IPS-18c (cell line): ENCODE measurements around the gene KCNH4.

Experiments used
- H3K4me3 ChIP-seq: 2 replicates; pipeline ENCODE4 v1.7.0; 2013; ENCODE audit warnings: low read depth, mild to moderate bottlenecking, low read length, moderate library complexity; ENCODE audit not compliant: insufficient read depth
- H3K9me3 ChIP-seq: one replicate; pipeline ENCODE4 v1.6.1; 2013; ENCODE audit warnings: mild to moderate bottlenecking, low read length, moderate library complexity; ENCODE audit not compliant: control insufficient read depth, insufficient read depth

The KCNH4 gene

GRCh38 chr17:42133461-42134041, 47.4 kb downstream of the KCNH4 start:
- H3K4me3 ChIP-seq: no peak overlapping the region

GRCh38 chr17:42132941-42133340, 48.0 kb downstream of the KCNH4 start:
- H3K4me3 ChIP-seq: no peak overlapping the region

More at GRCh38 chr17:42133461-42134041, 47.4 kb downstream of the KCNH4 start:
- no peaks in the 10 kb centered on the region for H3K9me3 ChIP-seq

GRCh38 chr17:42131981-42132432, 48.9 kb downstream of the KCNH4 start:
- H3K4me3 ChIP-seq: no peak overlapping the region
- H3K9me3 ChIP-seq: no peaks in the 10 kb centered on the region

More at GRCh38 chr17:42132941-42133340, 48.0 kb downstream of the KCNH4 start:
- no peaks in the 10 kb centered on the region for H3K9me3 ChIP-seq

GRCh38 chr17:42131232-42131631, 49.7 kb downstream of the KCNH4 start:
- no peak overlapping the region for H3K4me3 ChIP-seq
- H3K9me3 ChIP-seq: no peaks in the 10 kb centered on the region

GRCh38 chr17:42130310-42130936, 50.5 kb downstream of the KCNH4 start:
- Histone ChIP-seq H3K9me3 (no peaks in the 10 kb centered on the region), H3K4me3 (no peak overlapping the region)

GRCh38 chr17:42129109-42129837, 51.7 kb downstream of the KCNH4 start:
- H3K9me3 ChIP-seq: no peaks in the 10 kb centered on the region
- no peak overlapping the region for H3K4me3 ChIP-seq

- H3K9me3 ChIP-seq: no peaks in the 10 kb centered on the region
These were observed 53.5 kb downstream of the KCNH4 start for GRCh38 chr17:42127414-42127813.

GRCh38 chr17:42126836-42127235, 54.1 kb downstream of the KCNH4 start:
- no peak overlapping the region for H3K4me3 ChIP-seq

More at GRCh38 chr17:42127414-42127813, 53.5 kb downstream of the KCNH4 start:
- no peak overlapping the region for H3K4me3 ChIP-seq

GRCh38 chr17:42125565-42125964, 55.4 kb downstream of the KCNH4 start:
- H3K4me3 ChIP-seq: no peak overlapping the region
- H3K9me3 ChIP-seq: no peaks in the 10 kb centered on the region

More at GRCh38 chr17:42126836-42127235, 54.1 kb downstream of the KCNH4 start:
- no peaks in the 10 kb centered on the region for H3K9me3 ChIP-seq

GRCh38 chr17:42124256-42124655, 56.7 kb downstream of the KCNH4 start:
- no peak overlapping the region for H3K4me3 ChIP-seq
- H3K9me3 ChIP-seq: no peaks in the 10 kb centered on the region

GRCh38 chr17:42122371-42123303, 58.3 kb downstream of the KCNH4 start, which contains the start of gene HSPB9:
Gene HSPB9 (plus strand): TSS chr17:42122804. CDS start chr17:42122851, 47 bp downstream.
- Histone ChIP-seq H3K9me3 (no peaks in the 10 kb centered on the region), H3K4me3 (peak within 1 kb of the TSS; percentile 40; the same call in 1 of the 2 replicates)

GRCh38 chr17:42120770-42121769, 59.9 kb downstream of the KCNH4 start, which contains the start of gene KAT2A:
Gene KAT2A (minus strand): TSS chr17:42121367. CDS start chr17:42121304, 63 bp downstream.
- peak within 1 kb of the TSS; percentile 43 for H3K4me3 ChIP-seq
- no peaks in the 10 kb centered on the region for H3K9me3 ChIP-seq

- H3K9me3 ChIP-seq: no peaks in the 10 kb centered on the region
- peak overlapping the region; percentile 43 for H3K4me3 ChIP-seq
These were observed 60.7 kb downstream of the KCNH4 start for GRCh38 chr17:42120161-42120769.

GRCh38 chr17:42119301-42119700, 61.6 kb downstream of the KCNH4 start:
- Histone ChIP-seq H3K4me3 (no peak overlapping the region), H3K9me3 (no peaks in the 10 kb centered on the region)

- no peaks in the 10 kb centered on the region for H3K9me3 ChIP-seq
- no peak overlapping the region for H3K4me3 ChIP-seq
These were observed 62.4 kb downstream of the KCNH4 start for GRCh38 chr17:42118545-42118944.
